ENCODE data around the gene ZNF366.

The ZNF366 gene

GRCh38 chr5:72402959-72403628, 104.1 kb downstream of the ZNF366 start:
- H3K27me3 ChIP-seq (ENCODE audit: insufficient read depth, poor library complexity, severe bottlenecking) = no peaks in the 10 kb centered on the region
- DNase-seq (ENCODE audit: low read depth in 1 of 2, low spot score in 1 of 2) = no peak
- TF ChIP-seq GABPA (IDR thresholded peaks at IDR 0.05; ENCODE audit: low read depth) = no peak
- no peak for TF ChIP-seq REST (IDR thresholded peaks at IDR 0.05; ENCODE audit: insufficient replicate concordance, low read depth)
- no peak for TF ChIP-seq POLR2AphosphoS5 (IDR thresholded peaks at IDR 0.05; ENCODE audit: low read depth)
- TF ChIP-seq CTCF (IDR thresholded peaks at IDR 0.05; ENCODE audit: insufficient read depth, low read length) = no peak
- no peak for TF ChIP-seq SPI1 (IDR thresholded peaks at IDR 0.05; ENCODE audit: borderline replicate concordance, low read depth)
- no peak overlapping the region for H3K27ac ChIP-seq (replicated peaks)
- no peak overlapping the region for H3K4me3 ChIP-seq (replicated peaks; ENCODE audit: insufficient read depth, low read length)

- no peak for DNase-seq (ENCODE audit: low read depth in 1 of 2, low spot score in 1 of 2)
- TF ChIP-seq POLR2AphosphoS5 (IDR thresholded peaks at IDR 0.05; ENCODE audit: low read depth) (no peak), REST (IDR thresholded peaks at IDR 0.05; ENCODE audit: insufficient replicate concordance, low read depth) (no peak), SPI1 (IDR thresholded peaks at IDR 0.05; ENCODE audit: borderline replicate concordance, low read depth) (no peak), CTCF (IDR thresholded peaks at IDR 0.05; ENCODE audit: insufficient read depth, low read length) (no peak), GABPA (IDR thresholded peaks at IDR 0.05; ENCODE audit: low read depth) (no peak)
- Histone ChIP-seq H3K27ac (replicated peaks) (no peak overlapping the region), H3K27me3 (ENCODE audit: insufficient read depth, poor library complexity, severe bottlenecking) (no peaks in the 10 kb centered on the region), H3K4me3 (replicated peaks; ENCODE audit: insufficient read depth, low read length) (no peak overlapping the region)
These were observed 104.8 kb downstream of the ZNF366 start for GRCh38 chr5:72402381-72402890.

- H3K27ac ChIP-seq (replicated peaks) = no peak overlapping the region
- no peaks in the 10 kb centered on the region for H3K27me3 ChIP-seq (ENCODE audit: insufficient read depth, poor library complexity, severe bottlenecking)
- TF ChIP-seq SPI1 (IDR thresholded peaks at IDR 0.05; ENCODE audit: borderline replicate concordance, low read depth) (no peak), REST (IDR thresholded peaks at IDR 0.05; ENCODE audit: insufficient replicate concordance, low read depth) (no peak), CTCF (IDR thresholded peaks at IDR 0.05; ENCODE audit: insufficient read depth, low read length) (no peak)
- no peak for DNase-seq (ENCODE audit: low read depth in 1 of 2, low spot score in 1 of 2)
- no peak overlapping the region for H3K4me3 ChIP-seq (replicated peaks; ENCODE audit: insufficient read depth, low read length)
These were observed 106.3 kb downstream of the ZNF366 start for GRCh38 chr5:72400950-72401349.
